Kidney epithelial cell (primary cell): ENCODE measurements around the gene OTP. TPM values are rescaled to one million over a fixed set of nuclear protein-coding genes. Genes with fewer than 3 reads are reported as not detected.

Experiments used
- DNase-seq: peaks from one replicate; pipeline ENCODE4 v3.0.0-alpha.2; 2010; ENCODE audit warnings: low read depth
- H3K27me3 ChIP-seq: 2 replicates; pipeline ENCODE4 v1.6.0; 2011; ENCODE audit warnings: low read length; ENCODE audit not compliant: control insufficient read depth, insufficient read depth
- H3K36me3 ChIP-seq: 2 replicates; pipeline ENCODE4 v1.5.1; 2011; ENCODE audit warnings: low read length; ENCODE audit not compliant: control insufficient read depth, insufficient read depth
- H3K4me3 ChIP-seq: 2 replicates; pipeline ENCODE4 v1.5.1; 2011; ENCODE audit warnings: low read depth, mild to moderate bottlenecking, control low read depth, low read length
- total RNA-seq: library from RNA; depleted of rRNA; stranded (reverse); fragments of >200 nt; gene quantifications from 2 replicates; pipeline ENCODE4 v1.2.3, GENCODE V29; 2015
- TF ChIP-seq, protein P1 (sequence below): IDR thresholded peaks from 2 replicates; pipeline ENCODE4 v1.5.1; 2011; ENCODE audit warnings: mild to moderate bottlenecking, moderate library complexity, low read length, control low read depth, inconsistent platforms; ENCODE audit not compliant: insufficient read depth, poor library complexity, severe bottlenecking

OTP gene
- total RNA-seq, 1 donor from 2014 or later = not detected

DNA sequence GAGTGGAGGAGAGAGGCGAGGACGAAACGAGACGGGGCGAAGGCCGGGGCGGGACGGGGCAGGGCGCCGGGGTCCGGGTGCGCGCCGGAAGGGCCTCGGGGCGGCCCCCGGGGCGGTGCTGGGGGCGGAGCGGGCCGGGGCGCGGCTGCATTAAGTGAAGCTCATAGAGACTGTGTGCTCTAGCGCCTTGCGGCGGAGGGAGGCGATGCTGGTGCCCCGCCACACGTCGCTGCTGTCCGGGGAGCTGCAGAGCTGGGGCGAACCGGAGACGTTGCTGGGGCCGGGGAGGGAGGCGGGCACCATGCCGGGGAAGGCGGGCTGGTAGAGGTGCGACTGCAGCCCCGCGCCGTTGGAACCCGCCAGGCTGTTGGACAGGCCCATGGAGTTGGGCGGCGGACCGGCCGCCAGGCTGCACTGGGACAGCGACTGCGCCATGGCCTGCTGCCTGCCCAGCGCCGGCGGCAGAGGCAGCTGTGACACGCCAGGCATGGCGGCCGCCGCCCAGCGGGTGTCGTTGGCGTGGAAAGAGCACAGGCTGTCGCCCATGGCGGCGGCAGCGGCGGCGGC, 8.3 kb downstream of the OTP start:
- H3K36me3 ChIP-seq = no peaks in the 10 kb centered on the region
- H3K27me3 ChIP-seq = peaks cover 61% of the 10 kb centered on the region
- TF ChIP-seq, protein P1, sequence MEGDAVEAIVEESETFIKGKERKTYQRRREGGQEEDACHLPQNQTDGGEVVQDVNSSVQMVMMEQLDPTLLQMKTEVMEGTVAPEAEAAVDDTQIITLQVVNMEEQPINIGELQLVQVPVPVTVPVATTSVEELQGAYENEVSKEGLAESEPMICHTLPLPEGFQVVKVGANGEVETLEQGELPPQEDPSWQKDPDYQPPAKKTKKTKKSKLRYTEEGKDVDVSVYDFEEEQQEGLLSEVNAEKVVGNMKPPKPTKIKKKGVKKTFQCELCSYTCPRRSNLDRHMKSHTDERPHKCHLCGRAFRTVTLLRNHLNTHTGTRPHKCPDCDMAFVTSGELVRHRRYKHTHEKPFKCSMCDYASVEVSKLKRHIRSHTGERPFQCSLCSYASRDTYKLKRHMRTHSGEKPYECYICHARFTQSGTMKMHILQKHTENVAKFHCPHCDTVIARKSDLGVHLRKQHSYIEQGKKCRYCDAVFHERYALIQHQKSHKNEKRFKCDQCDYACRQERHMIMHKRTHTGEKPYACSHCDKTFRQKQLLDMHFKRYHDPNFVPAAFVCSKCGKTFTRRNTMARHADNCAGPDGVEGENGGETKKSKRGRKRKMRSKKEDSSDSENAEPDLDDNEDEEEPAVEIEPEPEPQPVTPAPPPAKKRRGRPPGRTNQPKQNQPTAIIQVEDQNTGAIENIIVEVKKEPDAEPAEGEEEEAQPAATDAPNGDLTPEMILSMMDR = peak; percentile 15

DNA sequence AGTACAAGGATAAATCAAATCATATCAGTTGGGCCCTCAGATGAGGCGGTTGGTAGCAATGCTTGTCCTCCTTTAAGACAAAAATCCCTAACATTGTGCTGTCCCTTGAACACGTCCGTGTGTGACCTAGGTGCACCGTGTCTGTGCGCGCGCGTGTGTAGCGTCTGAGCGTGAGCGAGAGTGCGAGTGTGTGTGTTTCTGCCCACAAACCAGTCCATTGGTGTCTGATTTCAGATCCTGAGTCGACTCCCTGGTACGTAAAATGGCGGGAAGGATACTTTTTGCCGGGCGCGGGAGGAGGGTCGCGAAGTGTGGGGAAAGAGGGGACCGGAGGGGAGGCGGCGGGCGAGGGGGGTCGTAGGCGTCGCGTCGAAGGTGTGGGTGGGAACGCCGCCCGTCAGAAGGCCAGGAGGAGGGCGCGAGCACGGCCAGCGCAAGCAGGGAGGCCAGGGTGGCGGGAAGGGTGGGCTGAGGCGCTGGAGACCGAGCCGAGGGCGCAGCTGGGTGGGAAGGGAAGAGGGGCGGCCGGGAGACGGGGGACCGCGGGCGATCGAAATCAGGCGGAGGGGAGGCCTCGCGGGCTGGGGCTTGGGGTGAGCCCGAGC, 8.9 kb downstream of the OTP start:
- Histone ChIP-seq H3K4me3 (no peak overlapping the region), H3K27me3 (peaks cover 63% of the 10 kb centered on the region), H3K36me3 (no peaks in the 10 kb centered on the region)
- TF ChIP-seq, protein P1 = no peak
- no peak for DNase-seq

More for the DNA sequence above, 8.3 kb downstream of the OTP start:
- no peak for DNase-seq
- peak overlapping the region; percentile 16 for H3K4me3 ChIP-seq

DNA sequence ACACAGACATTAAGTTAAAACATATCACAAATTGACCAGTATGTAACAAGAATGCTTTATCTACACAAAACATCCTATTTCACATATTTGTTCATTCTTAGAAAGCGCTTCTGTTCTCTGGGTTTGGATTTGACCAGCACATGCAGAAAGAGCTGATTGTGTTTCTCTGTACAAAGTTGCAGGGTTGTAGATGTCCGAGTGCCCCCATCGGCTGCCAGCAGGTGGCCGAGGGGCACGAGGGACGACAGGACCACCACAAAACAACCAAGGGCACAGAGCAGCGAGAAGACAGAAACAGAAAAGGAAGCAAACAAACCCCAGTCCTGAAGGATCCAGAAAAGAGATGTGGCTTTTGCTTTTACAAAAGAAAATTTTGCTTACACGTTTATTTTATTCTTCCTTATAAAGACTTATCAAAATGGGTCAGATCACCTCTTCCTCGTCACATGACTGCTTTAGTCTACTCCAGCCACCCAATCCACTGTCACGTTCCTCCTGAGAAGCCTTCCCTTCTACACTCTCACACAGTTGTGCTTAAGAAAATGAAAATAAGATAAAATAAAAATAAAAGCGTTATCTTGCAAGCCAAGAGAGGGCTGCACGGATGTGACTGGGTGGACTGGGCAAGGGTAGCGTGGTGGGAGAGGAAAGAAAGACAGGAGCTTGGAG, 9.5 kb downstream of the OTP start:
- peaks cover 63% of the 10 kb centered on the region for H3K27me3 ChIP-seq
- DNase-seq = no peak
- H3K4me3 ChIP-seq = no peak overlapping the region
- H3K36me3 ChIP-seq = no peaks in the 10 kb centered on the region
- TF ChIP-seq, protein P1 = no peak

DNA sequence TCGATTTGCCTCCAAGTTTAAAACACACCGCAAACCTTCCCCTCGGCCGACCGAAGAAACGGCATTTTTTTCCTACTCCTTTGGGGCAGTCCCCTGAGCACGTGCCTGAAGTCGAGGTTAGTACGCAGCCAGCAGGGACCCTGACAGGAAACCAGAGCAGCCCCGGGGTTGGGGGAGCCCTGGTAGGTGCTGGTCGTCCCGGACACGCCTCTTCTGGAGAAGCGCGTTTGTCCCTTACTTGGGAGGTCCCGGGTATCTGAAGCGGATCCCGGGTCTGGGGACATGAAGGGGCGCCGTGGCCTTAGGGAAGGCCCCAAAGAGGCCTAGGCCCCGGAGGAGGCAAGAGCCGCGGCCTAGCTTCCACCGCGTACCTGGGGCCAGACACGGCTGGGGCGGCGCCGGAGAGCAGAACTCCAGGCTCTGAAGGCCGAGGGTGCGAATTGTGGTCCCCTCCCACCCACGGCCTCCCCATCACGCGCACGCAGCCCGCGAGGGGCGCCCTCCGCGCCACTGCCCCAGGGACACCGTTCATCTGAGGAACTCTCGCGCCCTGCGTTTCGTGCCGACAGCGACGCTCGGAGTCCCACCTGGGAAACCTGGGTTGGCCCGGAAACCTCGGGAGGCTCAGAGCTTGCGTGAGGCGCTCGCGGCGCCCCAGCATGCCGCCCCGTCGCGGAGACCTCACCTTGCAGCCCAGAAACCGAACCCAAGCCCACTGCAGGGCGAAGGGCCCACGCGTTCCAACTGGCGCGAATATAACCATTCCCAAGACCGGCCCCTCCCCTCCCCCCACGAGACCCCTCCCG, 10.4 kb downstream of the OTP start:
- peaks cover 59% of the 10 kb centered on the region for H3K27me3 ChIP-seq
- DNase-seq = no peak
- TF ChIP-seq, protein P1 = no peak
- no peak overlapping the region for H3K4me3 ChIP-seq
- no peaks in the 10 kb centered on the region for H3K36me3 ChIP-seq

DNA sequence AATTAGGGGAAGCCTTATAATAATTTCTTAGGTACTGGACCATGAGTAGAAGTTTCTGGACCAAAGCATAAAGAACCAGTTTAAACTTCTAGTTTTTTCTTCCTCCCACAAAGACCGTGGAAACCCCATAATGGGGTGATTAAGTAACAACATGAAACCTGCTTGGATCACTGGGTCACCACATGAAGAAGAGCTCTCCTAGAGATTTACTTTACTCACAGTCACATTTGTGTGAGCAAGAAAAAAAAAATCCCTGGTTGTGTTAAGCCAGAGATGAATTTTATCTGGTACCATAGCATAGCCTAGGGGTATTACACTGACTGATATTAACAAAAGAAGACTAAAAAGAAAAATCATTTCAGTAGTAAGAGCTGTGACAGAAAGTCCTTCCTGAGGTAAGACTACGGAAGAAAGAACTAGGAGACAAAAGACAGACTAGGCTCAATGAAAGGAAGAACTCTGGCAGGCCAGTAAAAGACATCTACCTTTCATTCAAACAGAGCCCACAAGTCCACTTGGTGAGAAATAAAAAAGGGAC, 15.2 kb downstream of the OTP start:
- TF ChIP-seq, protein P1 = no peak
- no peak overlapping the region for H3K4me3 ChIP-seq
- H3K27me3 ChIP-seq = peaks cover 25% of the 10 kb centered on the region
- H3K36me3 ChIP-seq = no peaks in the 10 kb centered on the region
- DNase-seq = no peak
